Activated gamma-delta T cell treated with Interleukin-2 at 50 U/mL for 16 hours (primary cell): Measurements from ENCODE around the gene SLC39A11.
"Not testable (repeated sequence)": the region's sequence is repeated elsewhere in the genome, so short reads cannot be mapped to it uniquely, and the experiment has no call there.

Source experiments
- DNase-seq: peaks from one replicate; pipeline ENCODE4 v3.0.0-alpha.2; 2020

Gene SLC39A11

GRCh38 chr17:72898725-72899124, 193.8 kb downstream of the SLC39A11 start:
- DNase-seq: no peak

GRCh38 chr17:72896288-72896687, 196.2 kb downstream of the SLC39A11 start:
- DNase-seq: not testable (repeated sequence)

- no peak for DNase-seq
Observed at GRCh38 chr17:72891627-72892026, 200.9 kb downstream of the SLC39A11 start.

DNA sequence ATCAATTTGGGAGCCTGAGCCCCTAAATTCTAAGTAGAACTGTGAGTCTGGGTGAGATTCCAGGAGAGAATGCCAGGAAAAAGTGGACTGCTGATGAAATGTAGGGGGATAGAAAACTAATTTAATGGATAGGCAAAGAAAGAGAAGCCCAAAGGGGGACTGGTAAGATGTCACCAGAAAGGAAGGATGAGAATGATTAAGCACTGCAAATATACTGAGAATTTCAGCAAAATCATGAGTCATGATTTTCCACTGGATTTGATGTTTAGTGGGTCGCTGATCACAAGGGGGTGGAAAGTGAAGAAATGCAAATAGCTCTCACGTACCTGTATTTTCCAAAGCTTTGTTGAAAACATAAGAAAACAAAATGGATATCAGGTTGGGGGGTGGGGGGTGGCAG, 201.8 kb downstream of the SLC39A11 start:
- DNase-seq: no peak

- no peak for DNase-seq
Observed at GRCh38 chr17:72887917-72888316, 204.6 kb downstream of the SLC39A11 start.

DNA sequence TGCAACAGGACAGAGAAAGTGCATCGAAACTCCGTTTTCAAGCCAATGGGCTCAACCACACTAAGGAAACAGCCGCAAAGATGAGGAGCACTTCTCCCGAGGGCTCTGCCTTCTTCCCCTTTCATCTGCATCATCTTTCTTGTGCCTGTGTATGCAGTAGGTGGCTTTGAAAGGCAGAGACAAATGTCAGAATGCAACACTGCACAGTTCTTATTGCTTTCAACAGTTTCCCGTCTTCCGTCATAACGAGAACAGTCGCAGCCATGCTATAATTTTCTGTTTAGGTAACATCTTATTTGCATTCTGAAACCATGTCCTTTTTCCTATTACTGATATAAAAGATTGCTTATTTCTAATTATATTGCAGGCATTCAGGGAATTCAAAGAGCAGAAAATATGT, 205.2 kb downstream of the SLC39A11 start:
- DNase-seq: no peak

DNA sequence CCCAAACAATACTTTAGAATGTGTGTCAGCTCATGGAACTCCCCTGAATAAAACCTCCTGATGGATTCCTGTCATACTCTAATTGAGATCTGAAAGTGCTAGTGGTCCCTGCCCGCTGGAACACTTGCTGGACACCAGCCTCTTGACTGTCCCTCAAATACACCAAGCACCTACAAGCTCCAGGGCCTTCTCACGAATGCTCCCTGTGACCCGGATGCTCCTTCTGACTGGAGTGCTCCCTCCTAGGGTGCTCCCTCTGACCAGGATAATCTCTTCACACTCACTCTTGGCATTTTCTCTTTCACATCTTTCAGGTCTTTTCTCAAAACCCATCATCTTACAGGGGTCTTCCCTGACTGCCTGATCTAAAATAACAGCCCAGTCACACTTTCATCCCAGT, 205.9 kb downstream of the SLC39A11 start:
- DNase-seq: no peak

GRCh38 chr17:72884066-72884465, 208.4 kb downstream of the SLC39A11 start:
- no peak for DNase-seq

DNA sequence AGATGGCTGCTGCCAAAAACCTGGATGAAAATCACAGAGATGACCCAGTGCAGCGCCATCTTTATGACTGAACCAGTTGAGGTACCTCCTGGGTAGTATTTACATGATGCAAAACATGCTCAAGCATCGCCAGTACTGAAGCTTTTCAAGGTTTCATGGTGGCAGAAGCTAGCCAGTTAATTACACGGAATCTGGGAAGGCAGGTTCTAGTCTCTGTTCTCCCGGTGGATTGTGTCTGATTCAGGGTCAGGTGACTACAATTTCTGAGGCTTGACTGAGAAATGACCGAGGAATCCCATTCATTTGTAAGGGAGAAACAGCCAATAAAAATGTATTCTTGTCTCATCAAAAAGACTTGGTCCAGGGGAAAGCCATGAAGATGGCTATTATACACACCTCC, 209.1 kb downstream of the SLC39A11 start:
- no peak for DNase-seq

- no peak for DNase-seq
Observed at GRCh38 chr17:72882426-72882825, 210.1 kb downstream of the SLC39A11 start.

DNA sequence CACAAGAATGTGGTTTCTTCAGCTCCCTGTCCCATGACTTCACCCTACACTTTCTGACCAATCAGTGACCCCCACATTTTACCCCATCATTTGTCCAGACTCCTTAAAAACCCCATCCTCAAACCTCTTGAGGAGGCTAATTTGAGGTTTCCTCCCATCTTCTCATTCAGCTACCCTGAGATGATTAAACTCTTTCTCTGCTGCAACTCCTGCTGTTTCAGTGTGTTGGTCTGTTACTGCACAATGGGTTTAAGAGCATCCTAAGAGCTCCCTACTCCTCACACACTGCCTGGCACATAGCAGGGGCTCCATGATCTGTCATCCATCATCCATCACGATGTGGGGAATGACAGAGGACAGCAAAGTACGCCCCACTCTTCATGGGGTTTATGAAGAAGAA, 212.6 kb downstream of the SLC39A11 start:
- no peak for DNase-seq

GRCh38 chr17:72878975-72879660, 213.4 kb downstream of the SLC39A11 start:
- no peak for DNase-seq

DNA sequence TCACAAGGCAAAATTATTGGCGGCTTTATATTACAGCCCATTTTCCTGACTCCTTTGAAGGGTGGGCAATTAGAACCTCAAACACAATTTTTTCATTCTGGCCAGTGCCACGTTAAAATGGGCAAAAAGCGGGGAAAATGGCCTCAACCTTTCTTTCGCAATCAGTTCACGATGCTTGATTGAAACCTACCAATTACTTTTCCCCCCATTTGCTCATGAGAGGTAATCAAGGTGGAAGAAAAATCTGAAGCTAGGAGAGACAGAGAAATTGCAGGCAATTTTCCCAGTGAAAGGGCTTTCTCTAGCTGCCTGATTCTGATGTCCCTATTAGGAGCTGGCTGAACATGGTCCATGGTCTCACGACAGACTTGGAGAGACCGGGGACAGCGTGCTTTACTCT, 215.1 kb downstream of the SLC39A11 start:
- no peak for DNase-seq

DNA sequence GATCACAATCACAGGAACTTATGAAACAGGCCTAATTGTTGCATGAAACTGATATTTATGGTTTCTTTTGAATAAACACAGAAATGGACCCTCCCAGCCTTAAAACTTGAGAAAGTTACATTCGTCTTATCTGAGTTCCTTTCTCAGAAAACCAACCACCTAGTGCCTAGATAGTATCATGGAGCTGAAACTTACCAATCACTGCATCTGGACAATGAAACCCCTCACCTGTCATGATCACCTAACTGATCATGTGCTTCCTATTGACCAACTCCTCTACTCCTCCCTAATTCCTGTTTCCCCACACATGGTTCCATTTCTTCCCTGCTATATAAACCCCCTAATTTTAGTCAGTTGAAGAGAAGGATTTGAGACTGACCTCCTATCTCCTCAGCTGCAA, 216.1 kb downstream of the SLC39A11 start:
- DNase-seq: no peak

GRCh38 chr17:72875361-72875760, 217.1 kb downstream of the SLC39A11 start:
- DNase-seq: no peak

- DNase-seq: no peak
Observed at GRCh38 chr17:72872396-72872795, 220.1 kb downstream of the SLC39A11 start.

DNA sequence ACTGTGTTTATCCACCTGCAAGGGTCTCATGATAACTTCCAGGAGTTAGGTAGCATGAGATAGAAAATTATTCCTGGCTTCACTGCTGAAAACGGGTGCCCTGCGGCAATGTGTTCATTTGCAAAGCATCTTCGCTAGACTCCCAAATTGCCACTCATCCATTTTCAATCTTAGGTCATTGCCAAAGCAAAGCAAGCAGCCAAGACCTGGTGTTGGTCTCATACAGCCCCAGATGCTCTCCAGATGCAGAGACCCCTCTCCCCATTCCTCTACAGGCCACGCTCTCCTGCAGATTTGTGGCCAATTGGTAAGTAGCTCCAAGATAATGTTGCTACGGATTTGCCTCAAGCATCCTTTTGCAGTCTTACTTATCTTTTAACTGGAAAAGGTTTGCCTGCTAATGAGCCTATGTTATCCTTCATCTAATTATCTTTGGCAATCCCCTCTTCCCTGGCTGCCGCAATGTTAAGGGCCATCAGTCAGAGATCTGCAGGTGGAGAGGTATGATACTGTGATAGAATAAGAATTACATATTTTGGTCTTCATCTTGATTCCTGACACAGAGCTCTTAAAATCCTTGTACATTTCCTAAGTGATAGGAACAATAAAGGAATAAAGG, 222.0 kb downstream of the SLC39A11 start:
- DNase-seq: no peak

- DNase-seq: no peak
Observed at GRCh38 chr17:72869630-72870029, 222.9 kb downstream of the SLC39A11 start.

GRCh38 chr17:72865954-72866353, 226.5 kb downstream of the SLC39A11 start:
- no peak for DNase-seq

- no peak for DNase-seq
Observed at GRCh38 chr17:72863526-72864211, 228.8 kb downstream of the SLC39A11 start.

- DNase-seq: no peak
Observed at GRCh38 chr17:72862276-72862999, 230.1 kb downstream of the SLC39A11 start.

DNA sequence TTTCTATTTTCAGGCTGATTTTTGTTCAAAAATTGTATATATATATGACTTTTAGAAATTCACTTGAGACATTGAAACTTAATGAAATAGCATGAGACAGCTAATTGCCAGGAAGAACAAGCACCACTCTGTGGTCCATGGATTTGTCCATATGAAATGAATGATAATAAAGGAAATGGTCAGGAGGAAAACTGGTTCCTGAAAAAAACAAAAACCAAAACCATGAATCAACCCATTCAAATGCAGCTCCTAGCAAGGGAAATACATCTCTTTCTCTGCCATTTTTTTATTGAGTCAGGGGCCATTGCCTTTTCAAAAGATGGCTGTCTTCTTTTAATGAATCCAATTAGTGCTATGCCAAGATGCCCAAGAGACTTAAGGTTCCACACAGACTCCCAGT, 230.7 kb downstream of the SLC39A11 start:
- no peak for DNase-seq

DNA sequence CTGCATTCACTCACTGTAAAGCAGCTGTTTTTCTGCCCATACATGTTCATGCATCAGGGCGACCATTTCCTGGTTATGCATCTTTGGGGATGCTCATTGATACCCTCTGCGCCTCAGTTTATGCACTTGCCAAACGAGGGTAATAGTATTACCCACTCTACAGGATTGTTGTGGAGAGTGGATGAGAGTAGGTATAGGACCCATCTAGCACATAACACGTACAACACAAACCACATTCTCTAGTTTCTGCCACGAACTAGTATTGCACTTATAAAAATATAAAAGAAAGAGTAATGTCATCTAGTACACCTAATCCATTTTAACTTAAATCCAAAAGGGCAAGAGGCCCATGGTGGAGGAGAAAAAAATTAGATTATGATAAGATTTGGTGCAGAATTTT, 231.7 kb downstream of the SLC39A11 start:
- DNase-seq: no peak
